NB4 (cell line): ENCODE data around the gene MIP.

Experiments
- MYC ChIP-seq: IDR thresholded peaks from 2 replicates; pipeline ENCODE4 v1.6.1; 2011; ENCODE audit warnings: low read depth, low read length
- POLR2A ChIP-seq: IDR thresholded peaks from 2 replicates; pipeline ENCODE4 v1.6.1; 2011; ENCODE audit warnings: mild to moderate bottlenecking; ENCODE audit not compliant: insufficient read length; ENCODE audit errors: extremely low read depth
- TF ChIP-seq, protein P1 (sequence below): IDR thresholded peaks from one replicate; pipeline ENCODE4 v1.5.1; 2012; ENCODE audit warnings: low read depth, low read length

DNA sequence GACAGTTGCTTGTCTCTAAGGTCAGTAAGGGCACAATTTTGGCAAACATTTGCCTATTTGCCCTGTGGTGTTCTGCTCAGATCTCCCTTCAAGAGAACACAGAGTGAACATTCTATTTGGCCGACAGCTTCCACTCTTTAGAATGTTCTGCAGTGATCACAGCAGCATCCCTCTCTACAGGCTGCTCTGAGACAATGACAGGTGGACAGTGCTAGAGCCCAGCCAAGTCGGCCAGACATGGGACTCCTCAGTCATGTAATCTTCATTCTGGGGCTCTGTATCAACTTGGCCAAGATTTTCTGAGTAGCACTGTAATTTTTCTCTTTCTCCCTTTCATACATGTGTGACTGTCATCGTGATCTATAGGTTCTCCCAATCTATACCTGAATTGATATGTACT is 40.1 kb downstream of the MIP start:
- TF ChIP-seq, protein P1, sequence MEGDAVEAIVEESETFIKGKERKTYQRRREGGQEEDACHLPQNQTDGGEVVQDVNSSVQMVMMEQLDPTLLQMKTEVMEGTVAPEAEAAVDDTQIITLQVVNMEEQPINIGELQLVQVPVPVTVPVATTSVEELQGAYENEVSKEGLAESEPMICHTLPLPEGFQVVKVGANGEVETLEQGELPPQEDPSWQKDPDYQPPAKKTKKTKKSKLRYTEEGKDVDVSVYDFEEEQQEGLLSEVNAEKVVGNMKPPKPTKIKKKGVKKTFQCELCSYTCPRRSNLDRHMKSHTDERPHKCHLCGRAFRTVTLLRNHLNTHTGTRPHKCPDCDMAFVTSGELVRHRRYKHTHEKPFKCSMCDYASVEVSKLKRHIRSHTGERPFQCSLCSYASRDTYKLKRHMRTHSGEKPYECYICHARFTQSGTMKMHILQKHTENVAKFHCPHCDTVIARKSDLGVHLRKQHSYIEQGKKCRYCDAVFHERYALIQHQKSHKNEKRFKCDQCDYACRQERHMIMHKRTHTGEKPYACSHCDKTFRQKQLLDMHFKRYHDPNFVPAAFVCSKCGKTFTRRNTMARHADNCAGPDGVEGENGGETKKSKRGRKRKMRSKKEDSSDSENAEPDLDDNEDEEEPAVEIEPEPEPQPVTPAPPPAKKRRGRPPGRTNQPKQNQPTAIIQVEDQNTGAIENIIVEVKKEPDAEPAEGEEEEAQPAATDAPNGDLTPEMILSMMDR, result no peak
- TF ChIP-seq MYC (no peak), POLR2A (no peak)
